ENCODE measurements around the gene ELK3. TPM values are rescaled to one million over a fixed set of nuclear protein-coding genes. Genes with fewer than 3 reads are reported as not detected.

The ELK3 gene
- polyA plus RNA-seq, 1 experiment = 31.2 TPM

- H3K4me3 ChIP-seq (ENCODE audit: low read depth, low read length) = no peak overlapping the region
- DNase-seq (ENCODE audit: low read depth, low spot score) = no peak
- no peak overlapping the region for H3K27ac ChIP-seq (ENCODE audit: low read depth, low read length)
- no peaks in the 10 kb centered on the region for H3K27me3 ChIP-seq (ENCODE audit: control insufficient read depth, insufficient read depth, low read length)
- TF ChIP-seq CTCF (IDR thresholded peaks at IDR 0.05; ENCODE audit: low read depth, low read length) = no peak
- ChIA-PET CTCF (no interaction called here), POLR2A (no interaction called here)
- H3K9me3 ChIP-seq (ENCODE audit: control insufficient read depth, insufficient read depth, low read length) = no peaks in the 10 kb centered on the region
Measured at GRCh38 chr12:96297504-96297903, 103.3 kb downstream of the ELK3 start.

- TF ChIP-seq CTCF (IDR thresholded peaks at IDR 0.05; ENCODE audit: low read depth, low read length) = no peak
- POLR2A ChIA-PET = no interaction called here
- Histone ChIP-seq H3K4me3 (ENCODE audit: low read depth, low read length) (no peak overlapping the region), H3K27me3 (ENCODE audit: control insufficient read depth, insufficient read depth, low read length) (no peaks in the 10 kb centered on the region), H3K27ac (ENCODE audit: low read depth, low read length) (no peak overlapping the region), H3K9me3 (ENCODE audit: control insufficient read depth, insufficient read depth, low read length) (no peaks in the 10 kb centered on the region)
- no peak for DNase-seq (ENCODE audit: low read depth, low spot score)
- CTCF ChIA-PET = interaction anchor here (0.6 to 0.7 kb wide), 2 partner anchors 9 to 62 kb away, joined by 3 to 5 read pairs; no protein-coding TSS in a partner anchor
Measured at GRCh38 chr12:96300064-96300463, 105.9 kb downstream of the ELK3 start.

- Histone ChIP-seq H3K27ac (ENCODE audit: low read depth, low read length) (no peak overlapping the region), H3K9me3 (ENCODE audit: control insufficient read depth, insufficient read depth, low read length) (no peaks in the 10 kb centered on the region), H3K4me3 (ENCODE audit: low read depth, low read length) (no peak overlapping the region), H3K27me3 (ENCODE audit: control insufficient read depth, insufficient read depth, low read length) (no peaks in the 10 kb centered on the region)
- ChIA-PET POLR2A (no interaction called here), CTCF (interaction anchor here (0.7 to 1.0 kb wide), 3 partner anchors 97 to 215 kb away, joined by 4 to 6 read pairs (median 5); partner anchors contain the start of gene CDK17)
- DNase-seq (ENCODE audit: low read depth, low spot score) = no peak
- TF ChIP-seq CTCF (IDR thresholded peaks at IDR 0.05; ENCODE audit: low read depth, low read length) = no peak
Measured at GRCh38 chr12:96301732-96302131, 107.6 kb downstream of the ELK3 start.

GRCh38 chr12:96302687-96303310 lies 108.6 kb downstream of the ELK3 start:
- no peaks in the 10 kb centered on the region for H3K9me3 ChIP-seq (ENCODE audit: control insufficient read depth, insufficient read depth, low read length)
- no peak for DNase-seq (ENCODE audit: low read depth, low spot score)
- no peak for TF ChIP-seq CTCF (IDR thresholded peaks at IDR 0.05; ENCODE audit: low read depth, low read length)
- ChIA-PET POLR2A (no interaction called here), CTCF (interaction anchor here (0.9 to 1.4 kb wide), 3 partner anchors 88 to 214 kb away, joined by 5 read pairs; no protein-coding TSS in a partner anchor)
- no peak overlapping the region for H3K4me3 ChIP-seq (ENCODE audit: low read depth, low read length)
- no peaks in the 10 kb centered on the region for H3K27me3 ChIP-seq (ENCODE audit: control insufficient read depth, insufficient read depth, low read length)
- H3K27ac ChIP-seq (ENCODE audit: low read depth, low read length) = no peak overlapping the region

GRCh38 chr12:96303653-96304052 lies 109.5 kb downstream of the ELK3 start:
- no peak overlapping the region for H3K27ac ChIP-seq (ENCODE audit: low read depth, low read length)

More at GRCh38 chr12:96303653-96304052, 109.5 kb downstream of the ELK3 start:
- TF ChIP-seq CTCF (IDR thresholded peaks at IDR 0.05; ENCODE audit: low read depth, low read length) = no peak
- ChIA-PET CTCF (interaction anchor here (1.0 to 1.4 kb wide), 2 partner anchors 98 to 213 kb away, joined by 5 read pairs; no protein-coding TSS in a partner anchor), POLR2A (no interaction called here)
- H3K9me3 ChIP-seq (ENCODE audit: control insufficient read depth, insufficient read depth, low read length) = no peaks in the 10 kb centered on the region
- no peak overlapping the region for H3K4me3 ChIP-seq (ENCODE audit: low read depth, low read length)
- no peaks in the 10 kb centered on the region for H3K27me3 ChIP-seq (ENCODE audit: control insufficient read depth, insufficient read depth, low read length)
- DNase-seq (ENCODE audit: low read depth, low spot score) = no peak

Measured in AG04450 (cell line).